Calu3 (cell line): ENCODE data around the gene CCDC27. TPM values are rescaled to one million over a fixed set of nuclear protein-coding genes. Genes with fewer than 3 reads are reported as not detected.

Experiments used
- BruUV-seq: library from RNA; stranded (reverse); fragments of 400-500 nt; replicated peaks from 2 replicates; lab custom pipeline; 2021; lab: Mats Ljungman, UMichigan
- CTCF ChIA-PET: fragments of 300-600 bp; sonication (Branson Sonifier 250); formaldehyde crosslinking; loops from one replicate; lab custom pipeline; 2022; ENCODE audit warnings: antibody characterized with exemption; lab: Charles Lee
- DNase-seq: peaks from one replicate; pipeline ENCODE4 v3.0.0; 2022
- H3K27ac Mint-ChIP-seq: one replicate; pipeline ENCODE4 v1.8.0; 2022; ENCODE audit warnings: mixed read lengths; ENCODE audit not compliant: unreplicated experiment
- H3K27me3 Mint-ChIP-seq: one replicate; pipeline ENCODE4 v1.8.0; 2022; ENCODE audit warnings: mixed read lengths; ENCODE audit not compliant: unreplicated experiment
- H3K36me3 Mint-ChIP-seq: one replicate; pipeline ENCODE4 v1.8.0; 2022; ENCODE audit warnings: mild to moderate bottlenecking, moderate library complexity, mixed read lengths; ENCODE audit not compliant: insufficient read depth, unreplicated experiment
- H3K4me1 Mint-ChIP-seq: one replicate; pipeline ENCODE4 v1.8.0; 2022; ENCODE audit warnings: mild to moderate bottlenecking, low read depth, mixed read lengths; ENCODE audit not compliant: unreplicated experiment
- H3K4me3 Mint-ChIP-seq: one replicate; pipeline ENCODE4 v1.8.0; 2022; ENCODE audit warnings: mild to moderate bottlenecking, low read depth, moderate library complexity, mixed read lengths; ENCODE audit not compliant: unreplicated experiment
- H3K9me3 Mint-ChIP-seq: one replicate; pipeline ENCODE4 v1.8.0; 2022; ENCODE audit warnings: low read depth, mixed read lengths; ENCODE audit not compliant: unreplicated experiment
- intact Hi-C: fragments of 100-400 bp; cut with micrococcal nuclease; formaldehyde crosslinking; loops from one replicate; pipeline ENCODE4 v1.10.0; 2022; ENCODE audit not compliant: unreplicated experiment
- total RNA-seq: library from RNA; stranded (reverse); gene quantifications from 2 replicates; pipeline ENCODE4 v1.2.3, GENCODE V29; 2022
- TF ChIP-seq, protein P1 (sequence below): fragments of 200-600 bp; IDR thresholded peaks from one replicate; pipeline ENCODE4 v1.8.0; 2022; ENCODE audit warnings: antibody characterized with exemption; ENCODE audit not compliant: unreplicated experiment

CCDC27 gene
- total RNA-seq, 1 experiment from 2014 or later, result not detected

DNA sequence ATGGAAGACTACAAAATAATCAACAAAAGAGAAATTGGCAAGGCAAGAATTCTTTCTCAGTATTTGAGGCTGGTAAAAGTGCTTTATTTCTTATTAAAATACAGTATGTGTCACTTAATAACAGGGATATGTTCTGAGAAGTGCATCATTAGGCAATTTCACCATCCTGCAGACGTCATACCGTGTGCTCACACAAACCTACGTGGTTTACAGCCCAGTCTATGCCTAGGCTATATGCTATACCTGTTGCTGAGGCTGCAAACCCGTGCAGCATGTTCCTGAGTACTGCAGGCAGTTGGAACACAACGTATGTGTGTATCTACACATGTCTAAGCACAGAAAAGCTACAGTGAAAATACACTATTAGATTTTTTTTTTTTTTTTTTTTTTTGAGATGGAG, 2.7 kb upstream of the CCDC27 start:
- CTCF ChIA-PET, result no interaction called here
- peaks cover 8% of the 10 kb centered on the region for H3K4me1 Mint-ChIP-seq
- no TSS peak for BruUV-seq

DNA sequence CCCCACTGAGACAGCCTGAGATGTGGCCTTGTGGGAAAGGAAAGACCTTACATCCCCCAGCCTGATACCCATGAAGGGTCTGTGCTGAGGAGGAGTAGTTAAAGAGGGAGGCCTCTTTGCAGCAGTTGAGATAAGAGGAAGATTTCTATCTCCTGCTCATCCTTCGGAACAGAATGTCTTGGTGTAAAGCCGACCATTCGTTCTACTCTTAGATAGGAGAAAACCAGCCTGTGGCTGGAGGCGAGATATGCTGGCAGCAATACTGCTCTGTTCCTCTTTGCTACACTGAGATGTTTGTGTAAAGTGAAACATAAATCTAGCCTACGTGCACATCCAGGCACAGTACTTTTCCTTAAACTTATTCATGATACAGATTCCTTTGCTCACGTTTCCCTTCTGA, 1.5 kb upstream of the CCDC27 start:
- BruUV-seq, result no TSS peak
- intact Hi-C loops, result no loop called here
- H3K36me3 Mint-ChIP-seq, result no peaks in the 10 kb centered on the region
- H3K4me3 Mint-ChIP-seq, result no peak overlapping the region
- no peaks in the 10 kb centered on the region for H3K9me3 Mint-ChIP-seq
- no peak for DNase-seq
- no peaks in the 10 kb centered on the region for H3K4me1 Mint-ChIP-seq
- TF ChIP-seq, protein P1, sequence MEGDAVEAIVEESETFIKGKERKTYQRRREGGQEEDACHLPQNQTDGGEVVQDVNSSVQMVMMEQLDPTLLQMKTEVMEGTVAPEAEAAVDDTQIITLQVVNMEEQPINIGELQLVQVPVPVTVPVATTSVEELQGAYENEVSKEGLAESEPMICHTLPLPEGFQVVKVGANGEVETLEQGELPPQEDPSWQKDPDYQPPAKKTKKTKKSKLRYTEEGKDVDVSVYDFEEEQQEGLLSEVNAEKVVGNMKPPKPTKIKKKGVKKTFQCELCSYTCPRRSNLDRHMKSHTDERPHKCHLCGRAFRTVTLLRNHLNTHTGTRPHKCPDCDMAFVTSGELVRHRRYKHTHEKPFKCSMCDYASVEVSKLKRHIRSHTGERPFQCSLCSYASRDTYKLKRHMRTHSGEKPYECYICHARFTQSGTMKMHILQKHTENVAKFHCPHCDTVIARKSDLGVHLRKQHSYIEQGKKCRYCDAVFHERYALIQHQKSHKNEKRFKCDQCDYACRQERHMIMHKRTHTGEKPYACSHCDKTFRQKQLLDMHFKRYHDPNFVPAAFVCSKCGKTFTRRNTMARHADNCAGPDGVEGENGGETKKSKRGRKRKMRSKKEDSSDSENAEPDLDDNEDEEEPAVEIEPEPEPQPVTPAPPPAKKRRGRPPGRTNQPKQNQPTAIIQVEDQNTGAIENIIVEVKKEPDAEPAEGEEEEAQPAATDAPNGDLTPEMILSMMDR, result no peak
- no peak overlapping the region for H3K27ac Mint-ChIP-seq
- peaks cover 35% of the 10 kb centered on the region for H3K27me3 Mint-ChIP-seq
- CTCF ChIA-PET, result no interaction called here

More for the DNA sequence above, 2.7 kb upstream of the CCDC27 start:
- intact Hi-C loops, result no loop called here
- H3K27ac Mint-ChIP-seq, result no peak overlapping the region
- peaks cover 6% of the 10 kb centered on the region for H3K36me3 Mint-ChIP-seq
- peaks cover 35% of the 10 kb centered on the region for H3K27me3 Mint-ChIP-seq
- H3K4me3 Mint-ChIP-seq, result no peak overlapping the region
- H3K9me3 Mint-ChIP-seq, result no peaks in the 10 kb centered on the region
- TF ChIP-seq, protein P1, result no peak
- DNase-seq, result no peak

DNA sequence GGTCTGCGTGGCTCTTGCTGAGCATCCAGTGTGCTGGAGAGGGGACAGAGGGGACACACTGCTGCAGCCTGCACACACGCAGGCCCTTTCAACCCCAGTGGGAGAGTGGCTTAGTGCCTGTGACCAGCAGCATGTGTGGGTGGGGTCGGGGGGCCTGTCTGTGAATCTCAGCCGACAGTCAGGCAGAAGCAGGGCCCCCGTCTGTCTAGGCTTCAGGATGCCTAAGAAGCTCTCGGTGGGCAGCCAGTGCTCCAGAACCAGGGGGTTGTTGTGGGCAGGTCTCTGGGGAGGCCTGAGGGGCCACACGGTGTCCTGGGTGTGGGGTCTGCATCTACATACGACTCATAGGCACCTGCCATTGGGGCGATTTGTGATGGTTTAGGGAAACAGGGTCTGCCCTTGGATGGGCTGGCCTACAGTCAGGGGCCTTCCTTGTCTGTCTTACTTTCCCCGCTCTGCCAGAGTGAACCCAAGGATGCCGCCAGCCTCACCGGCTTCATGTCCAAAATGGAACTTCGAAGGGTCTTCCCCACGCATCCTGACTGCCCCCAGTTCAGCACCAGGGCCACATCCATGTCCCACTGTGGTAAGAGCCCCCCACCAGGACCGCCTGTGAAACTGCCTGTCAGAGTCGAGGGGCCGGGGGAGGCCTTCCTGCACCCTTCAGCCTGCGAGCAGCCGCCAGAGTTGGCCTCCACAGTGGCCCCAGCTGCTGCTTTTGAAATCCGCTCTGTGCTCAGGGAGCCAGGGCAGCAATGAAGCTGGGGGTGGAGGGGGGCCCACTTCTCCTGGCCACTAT, 1.6 kb downstream of the CCDC27 start:
- no peak overlapping the region for H3K27ac Mint-ChIP-seq
- H3K27me3 Mint-ChIP-seq, result peaks cover 45% of the 10 kb centered on the region
- H3K9me3 Mint-ChIP-seq, result no peaks in the 10 kb centered on the region
- H3K4me1 Mint-ChIP-seq, result no peaks in the 10 kb centered on the region
- BruUV-seq, result no TSS peak
- intact Hi-C loops, result no loop called here
- no peaks in the 10 kb centered on the region for H3K36me3 Mint-ChIP-seq
- TF ChIP-seq, protein P1, result no peak
- CTCF ChIA-PET, result interaction anchor here (0.9 kb wide), 1 partner anchor 42 kb away, joined by 4 read pairs; the partner anchor contains the start of gene LRRC47
- no peak overlapping the region for H3K4me3 Mint-ChIP-seq
- no peak for DNase-seq

DNA sequence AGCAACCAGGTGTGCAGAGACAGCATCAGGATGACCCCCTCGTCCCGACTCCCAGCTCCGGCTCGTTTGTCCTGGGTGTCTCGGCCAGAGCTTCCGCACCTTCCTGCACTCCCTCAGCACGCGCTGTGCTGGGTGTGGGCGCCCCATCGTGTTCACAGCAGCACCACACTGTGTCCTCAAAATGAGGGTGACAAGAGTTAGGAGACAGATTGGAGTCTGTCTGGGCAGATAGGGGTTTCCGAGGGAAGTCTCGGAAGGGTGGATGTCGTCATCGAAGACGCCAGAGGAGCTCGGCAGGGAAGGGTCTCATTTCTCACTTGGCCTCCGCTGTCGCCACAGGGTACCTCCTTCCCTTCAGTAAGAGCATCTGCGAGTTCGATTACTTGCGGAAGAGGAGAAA, 4.1 kb downstream of the CCDC27 start:
- CTCF ChIA-PET, result no interaction called here
- peaks cover 52% of the 10 kb centered on the region for H3K27me3 Mint-ChIP-seq
- intact Hi-C loops, result no loop called here

More for the DNA sequence above, 4.1 kb downstream of the CCDC27 start:
- Mint-ChIP-seq H3K9me3 (peaks cover 4% of the 10 kb centered on the region), H3K36me3 (no peaks in the 10 kb centered on the region), H3K4me3 (no peak overlapping the region), H3K27ac (no peak overlapping the region), H3K4me1 (no peaks in the 10 kb centered on the region)
- TF ChIP-seq, protein P1, result no peak
- DNase-seq, result no peak
- no TSS peak for BruUV-seq
